ENCODE measurements around the gene BICD1.
A peak's percentile ranks its signal among the peaks of the same experiment; 100 is the strongest.

Gene BICD1

GRCh38 chr12:32400114-32400672 is 293.5 kb downstream of the BICD1 start:
- peak; percentile 57 for DNase-seq (ENCODE audit: low read depth, low spot score)

GRCh38 chr12:32400866-32401265 is 294.2 kb downstream of the BICD1 start:
- no peak for DNase-seq (ENCODE audit: low read depth, low spot score)

- no peak for DNase-seq (ENCODE audit: low read depth, low spot score)
Observed at GRCh38 chr12:32402170-32402569, 295.5 kb downstream of the BICD1 start.

- DNase-seq (ENCODE audit: low read depth, low spot score), result no peak
Observed at GRCh38 chr12:32402946-32403345, 296.3 kb downstream of the BICD1 start.

GRCh38 chr12:32407795-32408194 is 301.1 kb downstream of the BICD1 start:
- no peak for DNase-seq (ENCODE audit: low read depth, low spot score)

GRCh38 chr12:32413412-32413811 is 306.8 kb downstream of the BICD1 start:
- no peak for DNase-seq (ENCODE audit: low read depth, low spot score)

- DNase-seq (ENCODE audit: low read depth, low spot score), result no peak
Observed at GRCh38 chr12:32418221-32418620, 311.6 kb downstream of the BICD1 start.

GRCh38 chr12:32418903-32419519 is 312.4 kb downstream of the BICD1 start:
- DNase-seq (ENCODE audit: low read depth, low spot score), result no peak

GRCh38 chr12:32419520-32419960 is 312.9 kb downstream of the BICD1 start:
- no peak for DNase-seq (ENCODE audit: low read depth, low spot score)

GRCh38 chr12:32420356-32420755 is 313.7 kb downstream of the BICD1 start:
- no peak for DNase-seq (ENCODE audit: low read depth, low spot score)

- DNase-seq (ENCODE audit: low read depth, low spot score), result no peak
Observed at GRCh38 chr12:32423559-32423958, 316.9 kb downstream of the BICD1 start.

GRCh38 chr12:32431025-32431424 is 324.4 kb downstream of the BICD1 start:
- no peak for DNase-seq (ENCODE audit: low read depth, low spot score)
